Measurements from ENCODE around the gene PTPRN2. TPM values are rescaled to one million over a fixed set of nuclear protein-coding genes. Genes with fewer than 3 reads are reported as not detected.

The PTPRN2 gene
- total RNA-seq, 1 donor from 2014 or later = 0.72 TPM

GRCh38 chr7:157824011-157824818 is 763.4 kb downstream of the PTPRN2 start:
- no peak for DNase-seq (ENCODE audit: low spot score)

- DNase-seq (ENCODE audit: low spot score) = no peak
These were observed 765.0 kb downstream of the PTPRN2 start for GRCh38 chr7:157822688-157823031.

DNA sequence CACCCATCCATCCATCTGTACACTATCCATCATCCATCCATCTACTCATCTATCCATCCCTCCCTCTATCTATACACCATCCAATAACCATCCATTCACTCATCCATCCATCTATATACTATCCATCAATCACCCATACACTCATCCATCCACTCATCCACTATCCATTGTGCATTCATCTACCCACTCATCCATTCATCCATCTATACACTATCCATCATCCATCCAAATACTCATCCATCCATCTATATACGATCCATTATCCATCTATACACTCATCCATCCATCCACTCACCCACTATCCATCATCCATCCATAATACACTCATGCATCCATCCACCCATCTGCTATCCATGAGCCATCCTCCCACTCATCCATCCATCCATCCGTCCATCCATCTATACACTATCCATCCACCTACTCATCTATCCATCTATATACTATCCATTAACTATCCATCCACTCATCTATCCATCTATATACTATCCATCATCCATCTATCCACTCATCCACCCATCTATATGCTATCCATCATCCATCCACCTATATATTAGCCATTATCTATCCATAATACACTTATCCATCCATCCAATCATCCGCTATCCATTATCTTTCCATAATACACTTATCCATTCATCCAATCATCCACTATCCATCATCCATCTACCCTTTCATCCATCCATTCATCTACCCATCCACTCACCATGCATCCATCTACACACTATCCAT is 765.5 kb downstream of the PTPRN2 start:
- DNase-seq (ENCODE audit: low spot score) = no peak

DNA sequence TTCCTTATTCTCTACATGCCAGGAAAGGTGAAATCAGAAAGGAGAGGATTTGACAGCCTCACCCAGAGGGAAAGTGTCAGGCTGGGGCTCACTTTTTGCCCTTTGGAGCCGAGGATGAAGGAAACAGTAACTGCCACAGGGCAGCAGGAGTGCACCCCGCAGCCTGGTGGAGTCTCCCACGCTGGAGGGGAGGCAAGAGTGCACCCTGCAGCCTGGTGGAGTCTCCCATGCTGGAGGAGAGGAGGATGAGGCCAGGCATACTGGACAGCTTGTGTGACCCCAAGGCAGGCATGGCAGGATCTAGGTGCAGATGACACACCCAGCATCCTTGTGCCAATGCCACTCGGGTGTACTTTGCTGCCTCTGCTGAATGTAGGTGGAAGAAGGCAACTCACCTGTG is 766.8 kb downstream of the PTPRN2 start:
- no peak for DNase-seq (ENCODE audit: low spot score)

DNA sequence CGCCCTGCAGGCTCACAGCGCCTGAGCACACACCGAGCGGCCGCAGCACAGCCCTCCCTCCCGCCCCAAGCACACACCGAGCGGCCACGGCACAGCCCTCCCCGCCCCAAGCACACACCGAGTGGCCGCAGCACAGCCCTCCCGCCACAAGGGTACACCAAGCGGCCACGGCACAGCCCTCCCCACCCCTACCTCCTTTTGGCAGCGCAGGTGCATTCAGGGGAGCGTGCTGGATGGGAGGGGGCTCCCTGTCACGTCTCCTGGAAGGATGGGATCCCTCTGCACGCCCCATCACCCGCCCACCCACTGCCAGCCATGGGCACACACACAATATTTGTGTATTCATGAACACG is 768.2 kb downstream of the PTPRN2 start:
- DNase-seq (ENCODE audit: low spot score) = no peak

DNA sequence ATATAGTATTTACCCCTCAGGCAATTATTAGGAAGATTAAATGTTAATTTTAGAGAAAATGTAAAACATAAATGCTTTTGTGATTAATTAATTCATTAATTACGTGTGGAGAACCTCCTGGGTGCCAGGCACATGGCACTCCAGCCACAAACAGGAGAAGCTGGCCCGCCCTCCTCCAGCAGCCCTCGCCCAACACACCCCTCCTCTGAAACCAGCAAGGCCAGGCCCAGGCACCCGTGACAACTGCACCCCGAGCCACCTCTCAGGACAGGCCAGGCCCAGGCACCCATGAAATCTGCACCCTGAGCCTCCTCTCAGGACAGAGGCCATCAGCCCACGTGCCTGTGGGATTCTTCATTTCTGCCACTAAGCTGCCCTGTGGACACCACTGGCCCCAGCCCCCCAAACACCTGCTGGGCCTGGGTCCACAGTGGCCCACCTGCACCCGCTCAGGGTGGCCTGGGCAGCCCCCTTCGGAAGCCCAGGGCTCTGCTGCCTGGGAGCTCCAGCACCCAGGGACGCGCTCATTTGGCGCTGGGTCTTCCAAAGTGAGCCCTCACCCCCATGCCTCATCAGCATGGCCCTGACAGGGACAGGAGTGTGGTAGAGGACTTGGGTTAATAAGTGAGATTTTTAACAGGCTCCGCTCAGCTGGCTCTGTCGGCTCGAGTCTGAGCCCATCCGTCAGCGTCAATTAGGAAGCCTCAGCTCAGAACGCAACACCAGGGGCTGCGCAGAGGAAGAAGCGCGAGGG is 768.7 kb downstream of the PTPRN2 start:
- no peak for DNase-seq (ENCODE audit: low spot score)

DNA sequence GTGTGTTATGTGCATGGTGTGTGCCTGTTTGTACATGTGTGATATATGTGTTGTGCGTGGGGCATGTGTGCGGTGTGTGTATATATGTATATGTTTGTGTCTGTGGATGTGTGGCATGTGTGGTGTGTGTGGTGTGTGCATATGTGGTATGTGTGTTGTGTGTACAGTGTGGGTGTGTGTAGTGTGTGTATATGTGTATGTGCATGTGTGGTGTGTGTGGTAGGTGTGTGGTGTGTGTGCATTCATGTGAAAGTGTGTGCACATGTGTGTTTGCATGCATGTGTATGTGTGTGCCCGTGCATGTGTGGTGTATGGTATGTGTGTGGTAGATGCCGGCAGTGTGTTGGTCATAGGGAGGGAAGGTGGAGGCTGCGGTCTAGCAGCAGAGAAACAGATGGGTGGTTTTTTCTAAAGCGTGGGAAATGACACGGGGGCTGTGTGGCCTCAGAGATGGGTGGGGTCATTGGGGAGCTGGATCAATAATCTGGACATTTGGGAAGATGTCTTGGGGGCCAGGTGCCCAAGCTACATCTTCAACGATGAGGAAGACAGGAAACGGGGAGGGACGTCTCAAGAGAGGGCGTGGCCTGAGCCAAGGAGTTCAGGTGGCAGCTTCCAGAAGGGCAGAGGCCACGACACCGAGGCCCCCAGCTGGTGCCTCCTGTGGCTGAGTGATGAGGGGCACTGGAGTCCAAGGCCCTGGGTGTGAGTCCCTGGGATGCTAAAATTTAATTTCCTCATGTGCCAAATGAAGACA is 769.5 kb downstream of the PTPRN2 start:
- no peak for DNase-seq (ENCODE audit: low spot score)

DNA sequence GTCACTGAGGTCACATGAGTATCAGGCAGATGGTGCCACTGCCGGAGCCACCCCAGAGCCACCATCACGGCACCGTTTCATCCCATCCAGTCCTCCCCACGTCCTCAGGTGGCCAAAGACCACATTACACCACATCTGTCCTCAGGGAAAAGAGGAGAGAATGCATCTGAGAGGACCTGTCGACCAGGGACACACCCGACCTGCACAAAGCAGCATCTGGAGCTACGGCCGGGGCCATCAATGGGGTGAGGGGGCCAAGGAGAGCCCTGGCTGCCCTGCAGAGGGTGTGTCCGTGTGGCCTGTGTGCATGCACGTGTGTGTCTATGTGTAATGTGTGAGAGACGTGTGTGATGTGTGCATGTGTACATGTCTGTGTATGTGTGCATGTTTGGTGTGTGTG is 770.2 kb downstream of the PTPRN2 start:
- DNase-seq (ENCODE audit: low spot score) = no peak

DNA sequence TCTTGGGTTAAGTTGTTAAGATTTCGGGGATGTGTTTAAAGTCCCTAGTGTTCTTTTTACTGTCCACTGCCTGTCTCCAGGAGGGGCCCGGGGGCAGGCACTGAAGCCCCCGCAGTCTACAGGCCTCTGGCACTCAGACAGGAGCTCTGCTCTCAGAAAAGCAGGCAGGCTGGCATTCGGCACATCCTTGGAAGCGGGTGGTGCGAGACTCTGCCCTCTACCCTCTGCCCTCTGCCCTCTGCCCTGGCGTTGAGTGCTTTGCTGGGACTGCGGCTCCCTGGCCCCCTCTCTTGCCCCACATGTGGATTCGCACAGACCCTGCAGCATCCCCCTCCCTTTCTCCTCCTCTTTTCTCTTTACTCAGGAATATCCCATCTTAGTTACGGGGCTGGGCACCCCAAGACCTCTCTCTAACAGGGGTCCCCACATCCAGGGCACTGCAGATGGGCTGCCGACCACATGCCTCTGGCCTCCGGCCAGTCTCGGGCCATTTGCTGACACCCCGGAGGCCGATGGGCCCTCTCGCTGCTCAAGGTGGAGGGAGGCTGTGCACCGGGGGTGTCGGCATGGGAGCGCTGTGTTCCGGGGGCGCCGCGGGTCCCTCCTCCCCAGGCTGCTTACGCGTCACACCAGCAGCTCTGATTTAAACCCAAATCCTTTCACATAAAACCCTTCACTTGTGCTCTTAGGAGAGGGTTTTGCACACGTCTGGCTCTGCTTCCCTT is 770.9 kb downstream of the PTPRN2 start:
- DNase-seq (ENCODE audit: low spot score) = no peak

DNA sequence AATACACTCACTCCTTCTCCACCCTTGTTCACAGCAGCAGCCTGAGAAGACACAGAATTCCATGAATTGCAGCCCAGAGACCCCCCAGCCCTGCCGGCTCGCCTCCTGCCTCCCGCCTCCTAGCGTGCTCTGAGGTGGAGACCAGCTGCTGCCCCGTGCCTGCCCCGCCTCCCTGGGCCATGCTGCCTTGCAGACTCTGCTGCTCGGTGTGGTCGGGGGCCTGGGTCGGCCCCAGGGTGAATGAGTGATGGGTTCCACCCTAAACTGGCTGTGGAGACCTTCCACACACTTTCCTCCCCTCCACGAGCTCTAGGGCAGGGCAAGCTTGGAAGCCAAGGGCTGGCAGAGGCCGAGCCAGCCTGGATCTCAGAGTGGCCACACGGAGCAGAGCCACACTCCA is 771.5 kb downstream of the PTPRN2 start:
- DNase-seq (ENCODE audit: low spot score) = no peak

DNA sequence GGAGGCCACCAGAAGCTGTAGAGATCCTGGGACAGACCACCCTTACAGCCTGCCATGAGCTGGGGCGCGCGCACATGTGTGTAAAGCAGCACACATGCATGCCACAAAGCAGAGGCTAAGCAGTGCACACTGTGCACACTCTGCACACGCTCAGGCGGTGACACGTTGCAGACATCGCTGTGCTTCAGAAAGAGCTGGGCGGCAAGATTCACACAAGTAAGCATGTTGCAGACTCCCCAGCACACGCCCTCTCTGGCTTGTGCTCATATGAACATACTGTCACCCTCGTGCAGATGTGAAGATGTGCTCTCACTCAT is 772.0 kb downstream of the PTPRN2 start:
- DNase-seq (ENCODE audit: low spot score) = no peak

DNA sequence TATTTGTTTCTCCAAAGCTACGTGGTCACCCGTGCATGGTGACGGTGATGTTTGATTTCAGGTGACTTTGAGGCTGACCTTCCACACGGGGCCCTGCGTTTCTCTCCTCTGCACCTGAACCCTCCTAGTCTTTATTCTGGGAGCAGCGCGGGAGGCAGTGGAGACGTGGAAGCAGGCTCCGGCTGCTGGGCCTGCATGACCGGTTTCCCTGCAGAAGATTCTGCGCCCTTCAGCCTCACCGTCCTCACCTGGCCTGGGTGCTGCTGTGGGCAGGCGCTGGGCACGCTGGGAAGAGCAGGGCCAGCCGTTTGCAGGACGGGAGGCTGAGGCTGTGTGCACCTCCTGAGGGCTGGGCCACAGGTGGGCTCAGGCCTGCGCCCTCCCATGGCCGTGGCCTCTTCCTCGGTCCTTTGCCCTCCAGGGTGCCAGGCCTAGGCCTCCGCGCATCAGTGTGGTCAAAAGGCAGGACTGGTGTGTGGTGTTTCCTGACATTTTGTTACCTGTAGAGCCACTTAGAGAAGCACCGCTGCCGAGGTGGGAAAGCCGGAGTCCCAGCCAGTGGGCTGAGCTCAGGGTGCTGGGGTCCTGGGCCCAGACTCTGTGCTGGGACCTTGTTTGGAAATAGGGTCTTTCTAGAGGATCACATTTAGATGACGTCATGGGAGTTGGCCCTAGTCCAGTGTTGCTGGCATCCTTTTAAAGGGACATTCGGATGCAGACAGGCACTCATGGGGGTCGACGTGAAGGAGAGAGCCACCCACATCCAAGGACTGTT is 772.5 kb downstream of the PTPRN2 start:
- no peak for DNase-seq (ENCODE audit: low spot score)

DNA sequence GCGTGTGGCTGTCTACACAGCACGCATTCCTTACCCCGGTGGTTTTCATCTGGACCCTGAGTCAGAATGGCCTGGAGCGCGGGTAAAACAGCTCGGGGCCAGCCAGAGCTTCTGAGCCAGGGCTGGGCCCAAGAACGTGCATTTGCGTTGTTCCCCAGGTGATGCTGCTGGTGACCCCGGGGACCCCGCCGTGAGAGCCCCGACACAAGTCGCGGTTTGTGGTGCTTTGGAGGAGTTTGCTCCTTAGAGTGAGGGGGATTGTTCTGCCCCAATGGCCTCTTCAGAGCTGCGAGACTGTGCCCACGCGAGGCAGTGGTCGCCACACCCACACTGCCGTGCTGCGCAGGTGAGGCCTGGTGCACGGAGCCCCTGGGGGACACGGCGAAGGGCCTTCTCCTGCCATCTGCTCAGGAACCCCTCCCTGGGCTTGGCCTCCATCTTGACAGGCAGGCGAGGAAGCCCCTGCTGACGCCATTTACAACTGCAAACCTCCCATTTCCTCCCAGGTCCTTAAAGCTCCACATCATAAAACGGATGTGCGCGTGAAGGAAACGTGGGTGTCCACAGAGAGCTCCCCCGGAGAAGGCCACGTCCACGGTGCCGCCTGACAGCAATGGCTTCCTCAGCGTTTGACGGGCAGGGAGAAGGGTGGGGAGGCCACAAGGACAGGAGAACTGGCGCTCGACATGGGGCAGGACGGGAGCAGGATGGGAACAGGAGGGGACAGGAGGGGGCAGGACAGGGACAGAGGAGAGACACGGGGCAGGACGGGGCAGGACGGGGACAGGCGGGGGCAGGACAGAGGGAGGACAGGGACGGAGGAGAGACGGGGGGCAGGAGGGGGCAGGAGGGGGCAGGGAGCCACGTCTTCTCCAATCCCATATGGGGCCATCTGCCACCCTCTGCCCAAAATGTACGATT is 773.6 kb downstream of the PTPRN2 start:
- no peak for DNase-seq (ENCODE audit: low spot score)

DNA sequence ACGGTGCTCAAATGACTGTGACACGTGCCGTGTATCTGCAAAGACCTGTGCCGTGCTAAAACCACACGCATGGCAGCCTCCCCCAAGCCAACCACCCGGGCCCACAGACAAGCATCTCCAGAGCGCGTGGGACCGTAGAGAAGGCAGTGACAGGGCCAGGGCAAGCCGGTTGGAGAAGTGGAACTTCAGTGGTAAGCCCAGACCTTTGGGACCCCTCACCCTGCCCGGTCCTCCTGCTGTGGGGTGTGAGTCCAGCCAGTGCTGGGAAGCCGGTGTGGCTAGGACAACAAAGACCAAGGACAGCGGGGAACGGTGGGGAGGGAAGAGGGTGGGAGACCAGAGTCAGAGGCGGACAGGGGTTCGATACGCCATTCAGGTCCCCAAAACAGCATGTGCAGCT is 774.6 kb downstream of the PTPRN2 start:
- DNase-seq (ENCODE audit: low spot score) = no peak

DNA sequence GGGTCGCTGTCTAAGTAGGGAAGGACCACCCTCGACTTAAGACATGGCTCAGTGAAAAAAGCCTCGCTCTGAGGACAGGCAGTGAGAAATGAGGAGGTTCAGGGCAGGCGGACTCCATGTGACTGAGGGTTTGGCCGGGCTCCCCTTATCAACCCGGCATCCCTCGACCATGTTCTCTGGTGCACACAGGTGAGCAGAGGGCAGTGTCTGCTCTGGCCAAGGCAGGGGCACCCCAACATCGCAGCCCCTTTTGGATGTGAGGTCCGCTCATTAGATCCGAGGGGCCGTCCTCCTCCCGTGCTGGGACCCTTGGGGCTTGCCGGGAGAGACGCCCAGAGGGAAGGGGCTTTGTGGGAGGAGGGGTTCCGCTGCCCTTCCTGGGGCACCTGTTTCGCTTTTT is 775.7 kb downstream of the PTPRN2 start:
- no peak for DNase-seq (ENCODE audit: low spot score)

DNA sequence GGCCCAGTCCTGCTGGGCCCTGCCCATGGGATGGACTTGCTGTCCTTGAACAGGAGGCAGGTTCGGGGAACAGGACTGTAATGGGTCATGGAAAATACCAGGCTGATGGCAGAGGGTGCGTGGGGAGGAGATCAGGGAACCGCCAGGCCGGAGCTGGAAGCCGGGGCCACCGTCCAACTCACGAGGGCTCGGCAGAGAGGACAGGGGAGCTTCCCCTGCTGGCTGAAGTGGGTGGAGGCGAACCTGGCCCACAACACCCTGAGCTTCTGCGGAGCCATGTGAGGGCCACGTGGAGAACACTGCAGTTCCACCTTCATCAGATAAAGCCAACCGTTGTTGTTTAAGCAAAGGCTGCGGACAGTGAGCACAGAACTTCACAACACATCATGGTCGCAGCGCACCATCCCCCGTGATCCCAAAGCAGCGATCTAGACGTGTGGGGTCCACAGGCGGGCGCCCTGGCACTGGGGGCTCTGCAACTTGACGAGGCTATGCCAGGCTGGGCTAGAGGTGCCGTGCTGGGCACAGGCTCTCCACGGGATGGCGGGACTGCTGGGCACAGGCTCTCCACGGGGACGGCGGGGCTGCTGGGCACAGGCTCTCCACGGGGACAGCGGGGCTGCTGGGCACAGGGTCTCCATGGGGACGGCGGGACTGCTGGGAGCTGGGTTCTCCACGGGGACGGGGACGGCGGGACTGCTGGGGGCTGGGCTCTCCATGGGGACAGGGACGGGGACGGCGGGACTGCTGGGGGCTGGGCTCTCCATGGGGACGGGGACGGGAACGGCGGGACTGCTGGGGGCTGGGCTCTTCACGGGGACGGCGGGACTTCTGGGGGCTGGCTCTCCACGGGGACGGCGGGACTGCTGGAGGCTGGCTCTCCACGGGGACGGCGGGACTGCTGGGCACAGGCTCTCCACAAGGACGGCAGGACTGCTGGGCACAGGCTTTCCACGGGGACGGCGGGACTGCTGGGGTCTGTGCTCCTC is 777.5 kb downstream of the PTPRN2 start:
- DNase-seq (ENCODE audit: low spot score) = no peak

DNA sequence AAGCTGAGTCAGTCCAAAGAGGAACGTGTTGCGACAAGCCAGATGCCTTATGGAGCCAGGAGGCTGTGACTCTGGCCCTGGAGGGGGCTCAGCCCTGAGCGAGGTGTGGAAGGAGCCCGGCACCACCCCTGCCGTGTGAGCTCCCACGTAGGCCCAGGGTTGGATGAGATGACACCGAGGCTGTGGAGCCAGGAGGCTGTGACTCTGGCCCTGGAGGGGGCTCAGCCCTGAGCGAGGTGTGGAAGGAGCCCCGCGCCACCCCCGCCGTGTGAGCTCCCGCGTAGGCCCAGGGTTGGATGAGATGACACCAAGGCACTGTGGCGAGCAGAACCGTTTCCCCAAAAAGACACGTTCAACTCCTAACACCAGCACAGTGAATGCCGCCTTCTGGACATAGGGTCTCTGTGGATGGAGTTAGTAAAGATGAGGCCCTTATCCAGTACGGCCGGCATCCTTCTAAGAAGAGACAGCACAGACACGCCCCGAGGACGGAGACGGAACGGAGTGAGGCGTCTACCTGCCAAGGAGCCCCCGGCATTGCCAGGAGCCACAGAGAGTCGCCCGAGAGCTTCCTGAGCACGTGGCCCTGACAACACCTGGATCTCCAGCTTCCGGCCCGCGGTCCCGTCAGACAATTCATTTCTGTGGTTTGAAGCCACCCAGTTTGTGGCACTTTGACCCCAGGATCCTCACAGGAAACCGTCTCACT is 778.3 kb downstream of the PTPRN2 start:
- DNase-seq (ENCODE audit: low spot score) = no peak

- DNase-seq (ENCODE audit: low spot score) = no peak
These were observed 779.6 kb downstream of the PTPRN2 start for GRCh38 chr7:157808042-157808441.

Data from umbilical cord (tissue), 2 donors.